GM19324 (cell line): ENCODE results near the gene NPR2.
A peak's percentile ranks its signal among the peaks of the same experiment; 100 is the strongest.

ENCODE experiments used
- ATAC-seq: cut with Tn5 transposase; IDR thresholded peaks from one replicate; pipeline ENCODE4 v1.9.1; 2021; ENCODE audit warnings: mild to moderate bottlenecking, moderate library complexity; ENCODE audit not compliant: unreplicated experiment, low FRiP score

Gene NPR2

GRCh38 chr9:35797311-35798109 is 6.1 kb downstream of the NPR2 start:
- no peak for ATAC-seq

DNA sequence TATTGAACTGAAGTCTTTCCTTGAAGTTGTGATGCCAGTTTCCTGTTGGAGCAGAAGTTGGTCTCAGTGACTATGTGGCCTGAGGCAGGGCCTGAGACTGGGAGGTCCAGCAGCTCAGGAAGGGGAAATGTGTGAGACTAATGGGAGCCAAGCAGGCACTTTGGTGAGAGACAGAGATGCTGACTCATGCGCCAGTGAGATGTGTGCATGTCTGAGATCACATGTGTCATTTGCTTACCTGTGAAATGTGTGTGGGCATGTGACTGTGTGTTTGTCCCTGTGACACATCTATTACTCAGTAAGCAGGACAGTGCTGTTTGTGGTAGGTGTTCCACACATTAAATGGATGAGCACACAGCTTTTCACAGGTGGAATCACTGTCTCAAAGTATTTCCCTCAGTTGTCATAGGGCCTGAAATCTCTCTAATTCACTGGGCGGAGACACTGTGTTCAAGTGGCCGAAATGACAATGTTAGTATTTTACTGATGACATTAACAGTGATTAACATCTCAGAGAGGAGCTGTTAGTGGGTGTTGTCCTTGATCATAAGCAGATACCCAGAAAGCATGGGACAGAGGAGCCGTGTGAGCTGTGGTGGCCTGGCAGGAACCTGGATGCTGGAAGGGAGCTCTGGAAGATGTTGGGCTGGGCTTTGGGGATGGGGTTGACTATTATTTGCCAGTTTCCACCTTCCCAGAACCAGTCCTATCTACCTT is 7.4 kb downstream of the NPR2 start:
- ATAC-seq = no peak

GRCh38 chr9:35800530-35800929 is 9.1 kb downstream of the NPR2 start:
- ATAC-seq = no peak

- no peak for ATAC-seq
These were observed 10.1 kb downstream of the NPR2 start for GRCh38 chr9:35801328-35802128.

DNA sequence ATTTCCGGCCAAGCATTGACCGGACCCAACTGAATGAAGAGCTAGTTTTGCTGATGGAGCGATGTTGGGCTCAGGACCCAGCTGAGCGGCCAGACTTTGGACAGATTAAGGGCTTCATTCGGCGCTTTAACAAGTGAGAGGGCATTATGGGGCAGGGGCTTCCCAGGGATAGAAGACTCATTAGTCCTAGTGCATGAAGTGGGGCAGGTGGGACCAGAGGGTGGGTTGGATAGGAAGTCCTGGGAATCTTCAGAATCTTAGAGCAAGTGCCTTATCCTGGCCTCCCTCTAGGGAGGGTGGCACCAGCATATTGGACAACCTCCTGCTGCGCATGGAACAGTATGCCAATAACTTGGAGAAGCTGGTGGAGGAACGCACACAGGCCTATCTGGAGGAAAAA is 14.7 kb downstream of the NPR2 start:
- no peak for ATAC-seq

DNA sequence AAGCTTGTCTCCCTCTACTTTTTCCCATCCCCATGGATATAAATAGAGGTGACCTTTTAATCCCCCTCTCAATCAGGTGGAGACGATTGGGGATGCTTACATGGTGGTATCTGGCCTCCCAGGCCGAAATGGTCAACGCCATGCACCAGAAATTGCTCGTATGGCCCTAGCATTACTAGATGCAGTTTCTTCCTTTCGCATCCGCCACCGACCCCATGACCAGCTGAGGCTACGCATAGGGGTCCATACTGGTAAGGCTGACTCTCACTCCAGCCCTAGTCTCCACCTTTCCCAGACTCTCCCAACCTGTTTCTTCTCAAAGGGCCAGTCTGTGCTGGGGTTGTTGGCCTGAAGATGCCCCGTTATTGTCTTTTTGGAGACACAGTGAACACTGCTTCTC is 17.0 kb downstream of the NPR2 start:
- no peak for ATAC-seq

- ATAC-seq = no peak
These were observed 18.7 kb downstream of the NPR2 start for GRCh38 chr9:35810122-35810521.

DNA sequence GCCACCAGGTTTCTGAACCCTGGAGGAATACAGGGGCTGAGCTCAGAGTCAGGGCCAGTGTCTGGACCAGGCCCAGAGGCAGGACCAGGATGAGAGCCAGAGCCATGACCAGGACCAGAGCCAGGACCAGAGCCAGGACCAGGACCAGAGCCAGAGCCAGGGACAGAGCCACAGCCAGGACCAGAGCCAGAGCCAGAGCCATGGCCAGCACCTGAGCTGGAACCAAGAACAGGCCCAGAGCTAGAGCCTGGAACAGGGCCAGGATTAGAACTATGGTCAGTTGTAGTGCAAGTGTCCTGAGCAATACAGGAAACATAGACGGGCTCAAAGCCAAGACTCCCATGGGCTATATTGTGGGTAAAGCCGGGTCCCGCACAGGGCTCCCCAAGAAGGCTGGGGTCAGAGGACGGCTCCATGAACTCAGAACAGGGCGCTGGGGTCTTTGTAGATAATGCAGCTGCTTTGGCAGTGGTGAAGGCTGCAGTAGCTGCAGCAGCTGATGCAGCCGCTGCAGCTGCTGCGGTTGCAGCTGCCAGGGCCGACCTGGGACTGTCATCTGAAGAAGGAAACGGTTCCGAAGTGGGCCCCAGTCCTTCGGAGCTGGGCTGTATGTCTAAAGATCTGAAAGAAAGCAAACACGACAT is 20.1 kb downstream of the NPR2 start:
- ATAC-seq = no peak

DNA sequence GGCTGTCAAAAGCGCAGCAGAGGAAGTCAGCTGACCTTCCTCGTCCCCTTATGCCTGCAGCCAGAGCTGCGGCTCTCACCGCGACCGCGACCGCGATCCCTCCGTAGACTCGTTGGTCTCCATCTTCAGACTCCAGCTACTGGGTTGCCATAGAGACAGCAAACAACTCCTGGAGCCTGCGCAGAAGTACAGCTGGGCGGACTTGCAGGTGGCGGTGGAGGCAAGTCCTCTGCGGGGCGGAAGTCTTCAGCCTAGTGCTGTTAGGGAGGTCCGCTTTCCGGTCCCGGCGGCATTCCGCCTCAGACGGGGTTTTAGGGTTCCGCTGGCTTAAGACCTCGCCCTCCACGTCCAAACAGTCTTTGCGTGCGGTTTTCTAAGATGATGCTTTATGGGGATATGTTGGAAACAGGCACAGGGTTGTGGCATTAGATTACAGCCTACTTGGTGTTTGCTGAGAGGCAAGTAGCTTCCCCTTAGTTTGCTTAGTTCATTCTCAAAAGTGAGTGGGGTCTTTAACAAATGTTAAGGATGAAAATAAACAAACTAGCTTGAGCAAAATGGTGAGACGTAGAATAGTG is 20.7 kb downstream of the NPR2 start, which contains the start of gene SPAG8:
SPAG8 (minus strand) TSS at position 238 of the 578 bp plus-strand sequence; CDS start at position 123, 115 bp downstream.
- peak; percentile 53 for ATAC-seq

DNA sequence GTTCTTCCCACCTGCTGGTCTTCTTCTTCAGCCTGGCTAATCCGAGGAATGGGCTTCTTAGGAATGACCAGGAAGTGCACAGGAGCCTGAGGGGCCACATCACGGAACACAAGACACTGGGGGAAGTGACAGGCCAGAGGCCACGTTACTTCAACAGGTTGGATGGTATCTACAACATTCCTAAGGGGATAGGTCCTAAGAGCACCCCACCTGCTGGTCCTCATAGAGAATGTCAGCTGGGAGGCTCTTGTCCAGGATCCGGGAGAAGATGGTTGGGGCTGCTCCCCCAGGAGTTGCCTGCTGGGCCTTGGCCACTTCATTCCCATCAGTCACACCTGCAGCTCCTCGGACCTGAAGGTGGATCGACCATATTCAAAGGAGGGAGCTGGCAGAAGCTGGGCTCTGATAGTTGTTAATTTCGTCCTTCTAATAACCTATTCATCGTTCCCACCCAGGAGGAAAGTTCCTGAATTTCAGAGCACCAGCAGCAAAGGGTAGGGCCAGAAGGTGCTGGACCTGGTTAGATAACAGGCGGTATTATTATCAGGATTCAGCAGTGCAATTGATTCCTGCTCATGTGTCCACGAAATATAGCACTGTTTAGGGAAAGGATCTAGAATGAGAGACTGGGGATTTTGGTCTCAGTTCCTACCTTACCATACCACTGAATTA is 22.2 kb downstream of the NPR2 start:
- ATAC-seq = no peak

GRCh38 chr9:35814106-35814840 is 22.9 kb downstream of the NPR2 start:
- ATAC-seq = peak; percentile 22

DNA sequence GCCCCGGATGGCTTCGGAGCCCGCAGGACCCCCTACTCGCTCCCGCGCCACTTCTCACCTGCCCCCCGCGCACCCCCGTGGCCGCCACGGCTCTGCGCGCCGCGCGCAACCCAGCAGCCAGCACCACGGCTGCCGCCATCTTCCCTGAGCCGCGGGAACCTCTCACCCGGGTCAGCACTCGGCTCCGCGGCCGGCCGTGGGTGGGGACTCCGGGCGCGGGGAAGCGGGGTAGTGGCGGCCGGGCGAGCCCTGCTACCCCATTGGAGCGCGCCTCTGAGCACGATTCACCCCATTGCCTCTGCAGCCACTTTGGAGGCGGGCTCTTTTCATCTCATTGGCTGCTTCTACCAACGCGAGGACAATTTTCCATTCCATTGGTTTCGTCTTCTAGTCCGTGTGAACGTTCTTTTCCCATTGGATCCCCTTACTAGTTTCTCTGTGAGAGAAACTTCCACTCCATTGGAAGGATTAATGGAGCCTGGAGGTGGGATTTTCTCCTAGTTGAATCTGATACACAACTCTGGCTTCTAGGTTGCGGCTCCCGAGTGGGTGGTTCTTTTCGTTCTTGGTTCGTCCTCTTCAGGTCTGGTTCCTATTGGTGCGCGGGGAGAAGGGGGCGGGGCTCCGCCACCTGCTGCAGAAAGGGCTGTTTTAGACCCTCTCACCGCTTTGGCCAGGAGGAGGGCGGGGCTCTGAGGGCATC is 23.6 kb downstream of the NPR2 start, which contains the start of gene HINT2:
HINT2 (minus strand) TSS at position 202 of the 703 bp plus-strand sequence; CDS start at position 139, 63 bp downstream.
- ATAC-seq = peak; percentile 79

DNA sequence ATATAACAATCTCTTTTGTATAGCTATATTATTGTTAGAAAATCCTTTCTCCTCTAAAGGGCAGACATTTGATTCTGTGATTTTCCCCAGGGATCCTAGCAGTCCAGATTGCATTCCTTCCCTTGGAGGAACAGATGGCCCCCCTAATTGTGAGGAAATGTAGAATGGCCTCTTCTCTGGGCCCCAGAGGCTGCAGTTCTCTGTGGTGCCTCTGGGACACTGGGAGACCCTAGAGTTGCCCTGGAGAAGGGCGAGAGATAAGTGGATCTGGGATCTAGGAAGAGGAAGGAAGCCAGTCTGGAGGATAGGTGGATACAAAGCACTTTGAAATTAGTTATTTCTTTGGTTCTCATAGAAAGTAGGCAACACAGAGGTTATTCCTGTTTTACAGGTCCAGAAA is 25.3 kb downstream of the NPR2 start:
- ATAC-seq = no peak

GRCh38 chr9:35818341-35818740 is 26.9 kb downstream of the NPR2 start:
- ATAC-seq = no peak

DNA sequence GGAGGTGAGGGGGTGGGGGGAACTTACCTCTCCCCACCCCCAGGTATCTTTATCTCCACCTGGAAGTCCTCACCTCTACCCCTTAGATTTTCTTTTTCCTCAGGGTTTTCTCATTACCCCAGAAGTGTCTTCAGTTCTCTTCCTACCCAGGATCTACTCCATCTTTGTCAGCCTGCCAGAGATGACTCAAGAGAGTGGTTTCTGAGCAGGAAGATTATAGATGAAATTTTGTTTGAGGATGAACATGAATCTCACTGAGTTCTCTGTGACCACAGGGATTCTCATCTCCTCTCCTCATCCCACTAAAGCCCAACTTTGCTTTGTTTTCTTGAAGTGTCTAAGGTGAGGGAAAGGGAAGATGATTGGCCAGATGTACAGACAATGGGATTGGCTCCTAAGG is 28.7 kb downstream of the NPR2 start:
- ATAC-seq = no peak

- ATAC-seq = no peak
These were observed 31.5 kb downstream of the NPR2 start for GRCh38 chr9:35822926-35823325.

DNA sequence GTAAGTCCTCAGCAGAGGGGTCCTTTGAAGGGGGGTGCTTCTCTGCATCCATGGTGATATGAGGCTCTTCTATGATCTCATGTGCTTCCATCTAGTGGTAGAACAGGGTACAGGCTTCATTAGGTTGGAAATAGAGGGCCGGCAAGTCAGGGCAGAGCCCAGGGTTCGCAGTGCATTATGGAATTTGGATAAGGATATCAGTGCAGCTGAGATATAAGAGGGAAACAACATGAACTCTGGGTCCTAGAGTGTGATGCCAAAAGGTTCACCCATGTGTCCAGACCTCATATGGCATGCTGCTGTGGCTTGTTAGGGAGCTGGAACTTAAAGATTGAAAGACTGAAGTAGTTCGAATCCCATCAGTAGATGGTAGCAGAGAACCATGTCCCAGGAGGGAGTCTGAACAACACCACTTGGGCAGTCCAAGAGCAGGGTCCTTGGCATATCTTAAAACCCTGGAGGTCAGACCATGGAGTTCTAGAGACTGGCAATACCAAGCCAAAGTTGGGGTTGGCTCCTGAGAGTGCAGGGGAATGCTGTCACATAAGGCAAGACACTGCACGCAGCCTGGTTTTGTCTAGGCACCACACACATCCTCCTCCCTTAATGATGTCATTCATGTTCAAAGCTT is 34.8 kb downstream of the NPR2 start:
- peak; percentile 35 for ATAC-seq

DNA sequence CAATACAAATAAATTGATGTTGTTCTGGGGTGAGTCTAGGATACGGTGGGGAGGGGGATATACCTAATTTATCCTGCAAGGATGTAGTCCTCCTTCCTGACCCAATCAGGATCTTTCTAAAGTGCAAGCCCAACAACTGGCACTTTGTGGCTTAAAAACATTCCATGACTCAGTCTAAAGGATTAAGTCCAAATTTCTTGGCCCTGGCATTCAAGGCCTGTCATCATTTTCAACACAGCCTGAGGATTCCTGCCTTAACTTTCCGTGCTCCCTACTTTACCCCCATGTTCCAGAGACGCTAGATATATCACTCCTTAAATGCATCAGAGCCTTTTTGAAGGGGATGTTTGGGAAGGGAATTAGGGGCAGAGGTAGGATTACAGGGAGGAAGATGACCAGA is 36.1 kb downstream of the NPR2 start:
- ATAC-seq = no peak
